Stimulated activated CD8-positive, alpha-beta memory T cell treated with anti-CD3 and anti-CD28 coated beads, Interleukin-7, amount 100 ng/mL, for 24 hours (primary cell): ENCODE results near the gene RXFP1.

Source experiments
- DNase-seq: peaks from one replicate; pipeline ENCODE4 v3.0.0-alpha.2; 2020; ENCODE audit warnings: low read depth

The RXFP1 gene

GRCh38 chr4:158521484-158522088, at the start of gene RXFP1:
TSS of gene RXFP1 (plus strand) at chr4:158521882. CDS start at chr4:158521977, 95 bp downstream.
- no peak for DNase-seq

- DNase-seq: no peak
These were observed 39.9 kb upstream of the RXFP1 start for GRCh38 chr4:158481811-158482210.

GRCh38 chr4:158484173-158484885, 37.4 kb upstream of the RXFP1 start:
- no peak for DNase-seq

GRCh38 chr4:158490629-158491028, 31.1 kb upstream of the RXFP1 start:
- DNase-seq: no peak

GRCh38 chr4:158492391-158492790, 29.3 kb upstream of the RXFP1 start:
- DNase-seq: no peak

- DNase-seq: peak; percentile 1
These were observed 25.5 kb upstream of the RXFP1 start for GRCh38 chr4:158496030-158496741.

- no peak for DNase-seq
These were observed 21.6 kb upstream of the RXFP1 start for GRCh38 chr4:158500054-158500453.

- DNase-seq: no peak
These were observed 8.4 kb upstream of the RXFP1 start for GRCh38 chr4:158513256-158513655.

- DNase-seq: no peak
These were observed 2.5 kb upstream of the RXFP1 start for GRCh38 chr4:158519226-158519625.

GRCh38 chr4:158523990-158524535, 2.4 kb downstream of the RXFP1 start:
- DNase-seq: no peak

GRCh38 chr4:158527516-158527915, 5.8 kb downstream of the RXFP1 start:
- DNase-seq: no peak

GRCh38 chr4:158529505-158529904, 7.8 kb downstream of the RXFP1 start:
- no peak for DNase-seq

- DNase-seq: no peak
These were observed 8.7 kb downstream of the RXFP1 start for GRCh38 chr4:158530381-158530780.

- DNase-seq: no peak
These were observed 9.2 kb downstream of the RXFP1 start for GRCh38 chr4:158530898-158531297.

GRCh38 chr4:158532556-158533231, 11.0 kb downstream of the RXFP1 start:
- DNase-seq: no peak

- DNase-seq: no peak
These were observed 13.0 kb downstream of the RXFP1 start for GRCh38 chr4:158534727-158535126.

GRCh38 chr4:158535130-158535614, 13.5 kb downstream of the RXFP1 start:
- DNase-seq: no peak

GRCh38 chr4:158536833-158537232, 15.2 kb downstream of the RXFP1 start:
- DNase-seq: no peak

GRCh38 chr4:158538176-158538575, 16.5 kb downstream of the RXFP1 start:
- DNase-seq: no peak

- DNase-seq: no peak
These were observed 17.2 kb downstream of the RXFP1 start for GRCh38 chr4:158538911-158539310.

- no peak for DNase-seq
These were observed 18.6 kb downstream of the RXFP1 start for GRCh38 chr4:158540125-158540907.
